GM21423 (cell line): ENCODE measurements around the gene SLC17A9.

Experiments
- ATAC-seq: cut with Tn5 transposase; IDR thresholded peaks from one replicate; pipeline ENCODE4 v1.9.1; 2021; ENCODE audit warnings: mild to moderate bottlenecking, moderate library complexity; ENCODE audit not compliant: unreplicated experiment

Gene SLC17A9

GRCh38 chr20:63015662-63016361 is 63.3 kb downstream of the SLC17A9 start:
- ATAC-seq = no peak

- ATAC-seq = no peak
Measured at GRCh38 chr20:63016514-63017075, 64.1 kb downstream of the SLC17A9 start.

- no peak for ATAC-seq
Measured at GRCh38 chr20:63017076-63017825, 64.7 kb downstream of the SLC17A9 start.

- ATAC-seq = no peak
Measured at GRCh38 chr20:63017826-63018411, 65.4 kb downstream of the SLC17A9 start.
